B cell (primary cell): ENCODE results near the gene RYK.

Source experiments
- EZH2 ChIP-seq: IDR thresholded peaks from 2 replicates; pipeline ENCODE4 v1.6.1; 2012; ENCODE audit warnings: borderline replicate concordance, low read depth, mild to moderate bottlenecking, moderate library complexity, low read length; ENCODE audit not compliant: insufficient read depth, poor library complexity, severe bottlenecking
- TF ChIP-seq, protein P1 (sequence below): fragments of 200-600 bp; IDR thresholded peaks from one replicate; pipeline ENCODE4 v1.8.0; 2022; ENCODE audit warnings: antibody characterized with exemption, mild to moderate bottlenecking

DNA sequence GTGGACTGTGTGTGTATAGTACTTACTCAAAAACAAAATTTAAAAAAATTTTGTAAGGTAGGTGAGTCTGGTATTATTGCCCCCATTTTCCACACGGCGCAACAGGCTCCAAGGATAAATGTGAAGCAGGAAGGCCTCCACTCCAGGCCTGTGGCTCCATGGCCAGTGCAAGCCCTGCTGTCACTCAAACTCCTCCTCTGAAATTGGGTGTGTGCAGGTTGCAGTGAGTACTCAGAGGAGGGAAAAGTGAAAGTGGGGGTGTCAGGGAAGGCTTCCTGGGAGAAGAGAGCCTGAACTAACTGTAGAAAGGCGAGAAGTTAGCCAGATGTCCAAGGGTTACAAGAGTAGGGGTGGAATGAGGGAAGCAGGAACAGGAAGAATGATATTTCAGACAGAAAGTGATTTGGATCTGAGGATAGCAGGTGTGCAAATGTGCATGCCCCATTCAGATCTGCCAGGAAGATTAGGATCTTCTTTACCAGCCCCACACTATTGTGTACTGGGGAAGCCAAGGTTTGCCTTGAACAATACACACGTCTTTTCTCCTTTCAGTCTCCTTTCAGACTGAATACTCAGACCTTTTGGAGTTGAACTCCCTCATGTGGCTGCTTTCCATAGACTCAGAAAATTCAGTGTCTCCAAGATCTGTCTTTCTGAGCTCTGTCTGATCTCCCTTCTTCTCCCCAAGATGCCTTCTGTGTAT is 48.7 kb upstream of the RYK start:
- TF ChIP-seq, protein P1, sequence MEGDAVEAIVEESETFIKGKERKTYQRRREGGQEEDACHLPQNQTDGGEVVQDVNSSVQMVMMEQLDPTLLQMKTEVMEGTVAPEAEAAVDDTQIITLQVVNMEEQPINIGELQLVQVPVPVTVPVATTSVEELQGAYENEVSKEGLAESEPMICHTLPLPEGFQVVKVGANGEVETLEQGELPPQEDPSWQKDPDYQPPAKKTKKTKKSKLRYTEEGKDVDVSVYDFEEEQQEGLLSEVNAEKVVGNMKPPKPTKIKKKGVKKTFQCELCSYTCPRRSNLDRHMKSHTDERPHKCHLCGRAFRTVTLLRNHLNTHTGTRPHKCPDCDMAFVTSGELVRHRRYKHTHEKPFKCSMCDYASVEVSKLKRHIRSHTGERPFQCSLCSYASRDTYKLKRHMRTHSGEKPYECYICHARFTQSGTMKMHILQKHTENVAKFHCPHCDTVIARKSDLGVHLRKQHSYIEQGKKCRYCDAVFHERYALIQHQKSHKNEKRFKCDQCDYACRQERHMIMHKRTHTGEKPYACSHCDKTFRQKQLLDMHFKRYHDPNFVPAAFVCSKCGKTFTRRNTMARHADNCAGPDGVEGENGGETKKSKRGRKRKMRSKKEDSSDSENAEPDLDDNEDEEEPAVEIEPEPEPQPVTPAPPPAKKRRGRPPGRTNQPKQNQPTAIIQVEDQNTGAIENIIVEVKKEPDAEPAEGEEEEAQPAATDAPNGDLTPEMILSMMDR = no peak
- TF ChIP-seq EZH2 = no peak
